KMS-11 (cell line): Measurements from ENCODE around the gene SLC2A5.
"Not testable (repeated sequence)": the region's sequence is repeated elsewhere in the genome, so short reads cannot be mapped to it uniquely, and the experiment has no call there.

Experiments used
- H2AFZ ChIP-seq: fragments of 200-600 bp; sonication (generic); 2 replicates; pipeline ENCODE4 v1.6.1; 2016; ENCODE audit warnings: antibody characterized with exemption, mixed run types, low read depth
- H3K27ac ChIP-seq: fragments of 200-600 bp; sonication (generic); 2 replicates; pipeline ENCODE4 v1.6.1; 2016; ENCODE audit warnings: mild to moderate bottlenecking, mixed run types
- H3K27me3 ChIP-seq: fragments of 200-600 bp; sonication (generic); 2 replicates; pipeline ENCODE4 v1.6.1; 2017; ENCODE audit warnings: mild to moderate bottlenecking, low read depth, mixed run types, moderate library complexity; ENCODE audit not compliant: insufficient read depth
- H3K36me3 ChIP-seq: fragments of 200-600 bp; sonication (generic); 2 replicates; pipeline ENCODE4 v1.6.1; 2017; ENCODE audit warnings: mild to moderate bottlenecking, mixed run types; ENCODE audit not compliant: insufficient read depth
- H3K4me1 ChIP-seq: fragments of 200-600 bp; sonication (generic); 2 replicates; pipeline ENCODE4 v1.6.1; 2016; ENCODE audit warnings: mild to moderate bottlenecking, low read depth, mixed run types; ENCODE audit not compliant: poor library complexity, severe bottlenecking
- H3K4me2 ChIP-seq: fragments of 200-600 bp; sonication (generic); 2 replicates; pipeline ENCODE4 v1.7.0; 2016; ENCODE audit warnings: mild to moderate bottlenecking, mixed run types
- H3K4me3 ChIP-seq: fragments of 200-600 bp; sonication (generic); IDR thresholded peaks from 2 replicates; pipeline ENCODE4 v1.6.1; 2017; ENCODE audit warnings: low read depth, low read length, mixed read lengths; ENCODE audit not compliant: insufficient read depth
- H3K79me2 ChIP-seq: fragments of 200-600 bp; sonication (generic); 2 replicates; pipeline ENCODE4 v1.6.1; 2016; ENCODE audit warnings: low read depth, mixed run types; ENCODE audit not compliant: insufficient read depth
- H3K9ac ChIP-seq: fragments of 200-600 bp; sonication (generic); 2 replicates; pipeline ENCODE4 v1.6.1; 2016; ENCODE audit warnings: mild to moderate bottlenecking, mixed run types
- H4K20me1 ChIP-seq: fragments of 200-600 bp; sonication (generic); 2 replicates; pipeline ENCODE4 v1.6.1; 2016; ENCODE audit warnings: mild to moderate bottlenecking, mixed run types; ENCODE audit not compliant: insufficient read depth
- TF ChIP-seq, protein P1 (sequence below): fragments of 200-600 bp; sonication (generic); conservative IDR thresholded peaks from 2 replicates; pipeline ENCODE4 v1.6.1; 2017; ENCODE audit warnings: low read depth, mild to moderate bottlenecking, antibody characterized with exemption, low read length, moderate library complexity, mixed read lengths

Gene SLC2A5

DNA sequence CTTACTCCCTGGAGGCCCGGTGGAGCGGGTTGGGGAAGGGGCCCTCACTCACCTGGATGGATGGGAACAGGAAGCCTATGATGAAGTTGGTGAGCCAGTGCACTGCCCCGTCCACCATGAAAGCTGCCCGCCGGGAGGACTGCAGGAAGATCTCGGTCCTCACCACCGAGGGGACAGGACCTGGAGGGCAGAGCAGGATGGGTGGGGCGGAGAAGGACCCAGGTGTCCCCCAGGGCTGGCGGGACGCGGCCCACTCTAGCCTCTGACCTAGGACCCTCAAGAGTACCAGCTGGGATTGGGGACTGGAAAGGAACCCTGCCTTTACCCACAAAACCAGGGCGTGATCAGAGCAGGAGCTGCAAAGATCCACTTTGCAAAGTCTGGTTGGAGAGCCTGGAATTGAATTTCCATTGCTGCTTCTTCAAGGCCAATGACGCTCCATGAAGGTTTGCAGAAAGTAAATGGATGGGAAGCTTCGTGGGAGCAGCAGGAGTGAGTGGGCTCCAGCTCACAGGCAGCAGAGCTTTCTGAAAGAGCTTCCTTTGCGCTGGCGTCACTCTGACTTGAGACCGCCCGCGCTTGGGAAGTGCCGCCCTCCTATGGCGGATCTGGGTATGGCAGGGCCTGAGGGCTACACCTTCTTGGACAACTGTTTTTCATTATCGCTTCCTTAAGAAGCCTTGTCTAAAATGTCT, 64.6 kb downstream of the SLC2A5 start:
- no peak overlapping the region for H3K27ac ChIP-seq
- no peak overlapping the region; the same call in 1 of the 2 replicates for H3K4me2 ChIP-seq
- no peak overlapping the region for H3K4me3 ChIP-seq
- no peaks in the 10 kb centered on the region for H4K20me1 ChIP-seq
- peak overlapping the region; percentile 68 for H2AFZ ChIP-seq
- H3K4me1 ChIP-seq: no peaks in the 10 kb centered on the region
- no peaks in the 10 kb centered on the region for H3K79me2 ChIP-seq
- H3K9ac ChIP-seq: no peak overlapping the region
- TF ChIP-seq, protein P1, sequence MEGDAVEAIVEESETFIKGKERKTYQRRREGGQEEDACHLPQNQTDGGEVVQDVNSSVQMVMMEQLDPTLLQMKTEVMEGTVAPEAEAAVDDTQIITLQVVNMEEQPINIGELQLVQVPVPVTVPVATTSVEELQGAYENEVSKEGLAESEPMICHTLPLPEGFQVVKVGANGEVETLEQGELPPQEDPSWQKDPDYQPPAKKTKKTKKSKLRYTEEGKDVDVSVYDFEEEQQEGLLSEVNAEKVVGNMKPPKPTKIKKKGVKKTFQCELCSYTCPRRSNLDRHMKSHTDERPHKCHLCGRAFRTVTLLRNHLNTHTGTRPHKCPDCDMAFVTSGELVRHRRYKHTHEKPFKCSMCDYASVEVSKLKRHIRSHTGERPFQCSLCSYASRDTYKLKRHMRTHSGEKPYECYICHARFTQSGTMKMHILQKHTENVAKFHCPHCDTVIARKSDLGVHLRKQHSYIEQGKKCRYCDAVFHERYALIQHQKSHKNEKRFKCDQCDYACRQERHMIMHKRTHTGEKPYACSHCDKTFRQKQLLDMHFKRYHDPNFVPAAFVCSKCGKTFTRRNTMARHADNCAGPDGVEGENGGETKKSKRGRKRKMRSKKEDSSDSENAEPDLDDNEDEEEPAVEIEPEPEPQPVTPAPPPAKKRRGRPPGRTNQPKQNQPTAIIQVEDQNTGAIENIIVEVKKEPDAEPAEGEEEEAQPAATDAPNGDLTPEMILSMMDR: peak; percentile 95
- H3K27me3 ChIP-seq: peaks cover 7% of the 10 kb centered on the region; the same call in 1 of the 2 replicates
- no peaks in the 10 kb centered on the region for H3K36me3 ChIP-seq

DNA sequence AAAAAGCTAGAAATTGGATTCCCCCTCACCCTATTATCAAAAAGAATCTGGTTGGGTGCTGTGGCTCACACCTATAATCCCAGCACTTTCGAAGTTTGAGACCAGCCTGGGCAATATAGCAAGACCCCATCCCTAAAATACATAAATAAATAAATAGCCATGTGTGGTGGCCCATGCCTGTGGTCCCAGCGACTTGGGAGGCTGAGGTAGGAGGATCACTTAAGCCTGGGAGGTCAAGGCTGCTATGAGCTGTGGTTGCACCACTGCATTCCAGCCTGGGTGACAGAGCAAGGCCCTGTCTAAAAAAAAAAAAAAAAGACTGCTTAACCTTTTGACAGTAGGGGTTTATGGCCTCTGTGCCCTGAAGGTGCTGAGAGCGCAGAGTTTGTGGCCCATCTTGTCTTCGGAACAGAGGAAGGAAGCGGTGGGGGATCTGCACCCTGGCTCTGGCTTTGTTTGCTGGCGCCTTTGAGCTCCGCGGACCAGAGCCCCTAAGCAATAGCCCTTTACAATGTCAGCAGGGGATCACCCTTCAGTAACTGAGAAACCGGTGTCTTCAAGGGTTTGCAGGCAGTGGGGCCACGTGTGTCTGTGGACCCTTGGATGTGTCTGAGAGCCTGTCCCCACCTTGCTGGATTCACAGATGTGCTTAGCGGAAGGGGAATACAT, 65.3 kb downstream of the SLC2A5 start:
- Histone ChIP-seq H3K36me3 (no peaks in the 10 kb centered on the region), H3K79me2 (no peaks in the 10 kb centered on the region), H3K4me3 (no peak overlapping the region), H2AFZ (peak overlapping the region; percentile 68; the same call in 1 of the 2 replicates), H3K27me3 (peaks cover 7% of the 10 kb centered on the region; the same call in 1 of the 2 replicates), H3K9ac (no peak overlapping the region), H4K20me1 (no peaks in the 10 kb centered on the region), H3K27ac (no peak overlapping the region), H3K4me2 (no peak overlapping the region), H3K4me1 (no peaks in the 10 kb centered on the region)
- TF ChIP-seq, protein P1: no peak

DNA sequence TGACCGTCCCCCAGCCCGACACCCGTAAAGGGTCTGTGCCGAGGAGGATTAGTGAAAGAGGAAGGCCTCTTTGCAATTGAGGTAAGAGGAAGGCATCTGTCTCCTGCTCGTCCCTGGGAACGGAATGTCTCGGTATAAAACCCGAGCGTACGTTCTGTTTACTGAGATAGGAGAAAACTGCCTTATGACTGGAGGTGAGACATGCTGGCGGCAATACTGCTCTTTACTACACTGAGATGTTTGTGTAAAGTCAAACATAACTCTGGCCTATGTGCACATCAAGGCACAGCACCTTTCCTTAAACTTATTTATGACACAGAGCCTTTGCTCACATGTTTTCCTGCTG, 67.2 kb downstream of the SLC2A5 start:
- H3K4me1 ChIP-seq, H2AFZ ChIP-seq, H3K27ac ChIP-seq, H3K4me2 ChIP-seq, H3K4me3 ChIP-seq, H3K27me3 ChIP-seq, H3K79me2 ChIP-seq, H3K36me3 ChIP-seq, H3K9ac ChIP-seq, H4K20me1 ChIP-seq: not testable (repeated sequence)

DNA sequence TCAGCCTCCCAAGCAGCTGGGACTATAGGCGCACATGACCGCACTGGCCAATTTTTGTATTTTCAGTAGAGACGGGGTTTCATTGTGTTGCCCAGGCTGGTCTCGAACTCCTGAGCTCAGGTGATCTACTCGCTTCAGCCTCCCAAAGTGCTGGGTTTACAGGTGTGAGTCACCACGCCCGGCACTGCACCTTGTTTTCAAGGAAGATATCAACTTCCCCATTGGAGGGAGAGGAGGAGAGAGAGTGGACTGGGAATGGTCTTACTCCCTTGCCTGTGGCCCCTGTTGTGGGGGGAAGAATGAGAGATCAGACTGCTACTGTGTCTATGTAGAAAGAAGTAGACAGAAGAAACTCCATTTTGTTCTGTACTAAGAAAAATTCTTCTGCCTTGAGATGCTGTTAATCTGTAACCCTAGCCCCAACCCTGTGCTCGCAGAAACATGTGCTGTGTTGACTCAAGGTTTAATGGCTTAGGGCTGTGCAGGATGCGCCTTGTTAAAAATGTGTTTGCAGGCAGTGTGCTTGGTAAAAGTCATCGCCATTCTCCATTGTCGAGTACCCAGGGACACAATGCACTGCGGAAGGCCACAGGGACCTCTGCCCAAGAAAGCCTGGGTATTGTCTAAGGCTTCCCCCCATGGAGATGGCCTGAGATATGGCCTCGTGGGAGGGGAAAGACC, 67.8 kb downstream of the SLC2A5 start:
- H3K4me3 ChIP-seq, H3K79me2 ChIP-seq: not testable (repeated sequence)

DNA sequence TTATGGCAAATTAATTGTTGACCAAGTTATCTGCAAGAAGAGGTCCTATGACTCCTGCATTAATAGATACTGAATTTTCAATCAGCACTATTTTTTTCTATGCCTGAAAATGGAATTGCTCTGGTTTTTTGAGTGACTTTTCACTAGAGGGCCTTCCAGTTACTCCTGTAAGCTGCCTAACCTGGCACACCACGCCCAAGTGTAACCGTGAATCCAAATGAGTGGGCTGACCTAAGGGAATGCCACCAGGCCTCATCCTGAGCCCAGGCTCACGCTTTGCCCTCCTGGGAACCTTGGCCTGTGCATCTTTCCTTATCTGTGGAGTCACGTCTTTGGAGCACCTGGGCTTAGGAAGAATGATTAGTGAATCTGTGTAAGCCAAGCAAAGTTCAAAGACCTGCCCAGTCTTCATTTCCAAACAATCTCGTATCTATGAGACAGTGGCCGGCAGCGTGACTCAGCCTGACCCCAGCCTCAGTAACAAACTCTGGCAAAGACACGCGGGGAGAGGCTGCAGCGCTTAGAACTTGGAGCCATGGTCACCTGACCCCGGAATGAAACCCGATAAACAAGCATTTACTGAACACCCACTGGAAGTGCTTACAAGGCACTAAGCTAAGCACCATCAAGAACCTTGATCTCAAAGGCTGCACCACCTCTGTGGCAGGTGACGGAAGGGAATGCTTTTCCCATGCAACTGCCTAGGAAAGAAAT, 75.3 kb downstream of the SLC2A5 start:
- not testable (repeated sequence) for H3K9ac ChIP-seq, H3K4me2 ChIP-seq

More for the DNA sequence above, 67.8 kb downstream of the SLC2A5 start:
- not testable (repeated sequence) for H3K27ac ChIP-seq, H3K36me3 ChIP-seq, H3K4me1 ChIP-seq, H3K27me3 ChIP-seq, H3K4me2 ChIP-seq, H3K9ac ChIP-seq, H4K20me1 ChIP-seq, H2AFZ ChIP-seq

More for the DNA sequence above, 75.3 kb downstream of the SLC2A5 start:
- H3K27me3 ChIP-seq, H3K4me1 ChIP-seq, H3K27ac ChIP-seq, H3K79me2 ChIP-seq, H2AFZ ChIP-seq, H4K20me1 ChIP-seq, H3K36me3 ChIP-seq, H3K4me3 ChIP-seq: not testable (repeated sequence)
